SK-N-MC (cell line): ENCODE results near the gene GABRA4.

Source experiments
- EZH2 ChIP-seq: fragments of 200-600 bp; sonication (generic); IDR thresholded peaks from one replicate; pipeline ENCODE4 v1.6.1; 2017; ENCODE audit warnings: antibody characterized with exemption
- FOXP2 ChIP-seq: optimal IDR thresholded peaks from 2 replicates; pipeline ENCODE3; 2011; ENCODE audit warnings: mild to moderate bottlenecking, moderate library complexity; ENCODE audit not compliant: insufficient read depth; ENCODE audit errors: extremely low read length, control extremely low read depth

DNA sequence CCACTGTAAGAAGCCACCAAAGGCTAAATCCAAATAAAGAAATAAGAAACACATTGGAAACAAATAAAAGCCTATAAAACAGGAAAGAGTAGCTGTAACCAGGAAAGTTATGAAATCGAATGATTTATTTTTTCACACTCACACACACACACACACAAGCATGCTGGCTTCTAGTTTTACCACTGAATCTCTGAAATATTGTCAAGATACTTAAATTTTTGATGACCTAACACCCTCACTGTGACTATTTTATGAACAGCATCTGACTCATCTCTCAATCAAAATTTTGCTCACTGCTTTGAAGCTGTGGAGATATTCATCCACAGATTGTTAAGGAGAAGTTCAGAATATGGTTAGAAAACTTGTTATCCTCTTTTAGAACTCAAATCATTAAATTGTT, 24.1 kb upstream of the GABRA4 start:
- TF ChIP-seq EZH2 (no peak), FOXP2 (no peak)
